ENCODE data around the gene FDPS. TPM values are rescaled to one million over a fixed set of nuclear protein-coding genes. Genes with fewer than 3 reads are reported as not detected.

FDPS gene
- total RNA-seq, 6 donors from 2014 or later = 129 to 256 (median 179) TPM

DNA sequence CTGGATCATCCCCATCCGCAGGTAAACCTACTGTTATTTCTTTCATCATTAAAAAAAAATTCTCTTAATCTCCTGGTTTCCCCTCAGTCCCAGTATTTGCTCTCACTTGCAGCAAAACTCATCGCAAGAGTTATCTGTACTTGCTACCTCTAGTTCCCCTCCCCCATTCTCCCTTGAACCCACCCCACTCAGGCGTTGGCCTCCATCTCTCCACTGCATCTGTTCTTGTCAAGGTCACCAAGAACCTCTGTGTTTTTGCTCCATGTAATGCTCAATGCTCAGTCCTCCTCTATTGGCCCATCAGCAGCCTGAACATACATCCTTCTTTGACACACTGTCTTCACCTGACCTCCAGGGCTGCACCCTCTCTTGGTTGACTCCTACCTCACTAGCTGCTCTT is 12.0 kb upstream of the FDPS start:
- Histone ChIP-seq H3K27me3 (peaks cover 0 to 15% (median 7%) of the 10 kb centered on the region in 4 donors), H3K27ac (no peak overlapping the region), H3K36me3 (no peaks in the 10 kb centered on the region), H3K9me3 (no peaks in the 10 kb centered on the region), H3K4me1 (peaks cover 0 to 10% (median 7%) of the 10 kb centered on the region in 4 donors), H3K4me3 (no peak overlapping the region)
- 84 to 89% methylated on average over 3 of the region's 3 CpGs for WGBS, 2 donors
- no peak for ATAC-seq (ENCODE audit: low FRiP score in 2 of 2)
- no peak for TF ChIP-seq POLR2AphosphoS5 (IDR thresholded peaks at IDR 0.05)
- TF ChIP-seq POLR2A (IDR thresholded peaks at IDR 0.05) = no peak
- no peak for TF ChIP-seq EP300 (IDR thresholded peaks at IDR 0.05)
- TF ChIP-seq, protein P1, sequence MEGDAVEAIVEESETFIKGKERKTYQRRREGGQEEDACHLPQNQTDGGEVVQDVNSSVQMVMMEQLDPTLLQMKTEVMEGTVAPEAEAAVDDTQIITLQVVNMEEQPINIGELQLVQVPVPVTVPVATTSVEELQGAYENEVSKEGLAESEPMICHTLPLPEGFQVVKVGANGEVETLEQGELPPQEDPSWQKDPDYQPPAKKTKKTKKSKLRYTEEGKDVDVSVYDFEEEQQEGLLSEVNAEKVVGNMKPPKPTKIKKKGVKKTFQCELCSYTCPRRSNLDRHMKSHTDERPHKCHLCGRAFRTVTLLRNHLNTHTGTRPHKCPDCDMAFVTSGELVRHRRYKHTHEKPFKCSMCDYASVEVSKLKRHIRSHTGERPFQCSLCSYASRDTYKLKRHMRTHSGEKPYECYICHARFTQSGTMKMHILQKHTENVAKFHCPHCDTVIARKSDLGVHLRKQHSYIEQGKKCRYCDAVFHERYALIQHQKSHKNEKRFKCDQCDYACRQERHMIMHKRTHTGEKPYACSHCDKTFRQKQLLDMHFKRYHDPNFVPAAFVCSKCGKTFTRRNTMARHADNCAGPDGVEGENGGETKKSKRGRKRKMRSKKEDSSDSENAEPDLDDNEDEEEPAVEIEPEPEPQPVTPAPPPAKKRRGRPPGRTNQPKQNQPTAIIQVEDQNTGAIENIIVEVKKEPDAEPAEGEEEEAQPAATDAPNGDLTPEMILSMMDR (IDR thresholded peaks at IDR 0.05) = no peak
- no peak for DNase-seq

DNA sequence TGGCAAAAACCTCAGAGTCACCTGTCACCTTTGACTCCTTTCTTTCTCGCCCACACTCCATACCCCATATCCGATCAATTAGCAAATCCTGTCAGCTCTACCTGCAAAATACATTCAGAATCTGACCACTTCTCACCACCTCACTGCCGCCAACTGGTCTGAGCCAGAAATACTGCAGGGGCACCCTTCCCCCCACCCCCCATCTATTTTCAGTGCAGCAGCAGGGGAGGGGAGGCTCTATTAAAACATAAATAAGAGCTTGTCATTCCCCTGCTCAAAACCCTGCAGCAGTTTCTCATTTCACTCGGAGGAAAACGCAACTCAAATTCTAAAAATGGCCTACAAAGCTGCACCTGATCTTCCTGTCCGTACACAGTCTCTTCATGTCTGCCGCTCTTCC is 11.3 kb upstream of the FDPS start:
- WGBS, 2 donors = 70 to 77% methylated on average over 7 of the region's 7 CpGs
- no peak for DNase-seq
- no peak for ATAC-seq (ENCODE audit: low FRiP score in 2 of 2)
- Histone ChIP-seq H3K27ac (no peak overlapping the region), H3K4me3 (no peak overlapping the region), H3K36me3 (no peaks in the 10 kb centered on the region), H3K9me3 (no peaks in the 10 kb centered on the region), H3K4me1 (peaks cover 0 to 10% (median 7%) of the 10 kb centered on the region in 4 donors), H3K27me3 (peaks cover 0 to 15% (median 7%) of the 10 kb centered on the region in 4 donors)
- TF ChIP-seq EP300 (IDR thresholded peaks at IDR 0.05) (no peak), POLR2AphosphoS5 (IDR thresholded peaks at IDR 0.05) (no peak), POLR2A (IDR thresholded peaks at IDR 0.05) (no peak)
- TF ChIP-seq, protein P1 (IDR thresholded peaks at IDR 0.05) = no peak

DNA sequence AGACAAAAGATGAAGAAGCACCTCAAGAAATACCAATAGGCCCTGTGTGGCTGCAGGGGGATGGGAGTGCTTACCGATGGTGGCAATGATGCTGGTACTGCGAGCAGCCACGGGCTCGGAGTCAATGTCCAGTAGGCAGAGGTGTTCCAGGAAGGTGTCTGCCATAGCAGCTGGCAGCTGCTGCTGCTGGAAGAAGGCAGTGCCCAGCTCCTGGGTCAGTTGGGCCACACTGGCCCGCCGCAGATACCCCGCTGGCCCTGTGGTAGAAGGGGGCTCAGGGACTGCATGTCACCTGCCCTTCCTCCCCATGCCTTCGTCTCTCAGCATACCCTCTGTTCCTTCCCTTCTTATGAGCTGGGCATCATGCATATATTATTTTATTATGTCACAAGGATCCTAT is 8.6 kb upstream of the FDPS start:
- peaks cover 0 to 6% (median 6%) of the 10 kb centered on the region in 4 donors for H3K4me1 ChIP-seq
- 89 to 92% methylated on average over 8 of the region's 8 CpGs for WGBS, 2 donors
- ATAC-seq (ENCODE audit: low FRiP score in 2 of 2) = no peak

DNA sequence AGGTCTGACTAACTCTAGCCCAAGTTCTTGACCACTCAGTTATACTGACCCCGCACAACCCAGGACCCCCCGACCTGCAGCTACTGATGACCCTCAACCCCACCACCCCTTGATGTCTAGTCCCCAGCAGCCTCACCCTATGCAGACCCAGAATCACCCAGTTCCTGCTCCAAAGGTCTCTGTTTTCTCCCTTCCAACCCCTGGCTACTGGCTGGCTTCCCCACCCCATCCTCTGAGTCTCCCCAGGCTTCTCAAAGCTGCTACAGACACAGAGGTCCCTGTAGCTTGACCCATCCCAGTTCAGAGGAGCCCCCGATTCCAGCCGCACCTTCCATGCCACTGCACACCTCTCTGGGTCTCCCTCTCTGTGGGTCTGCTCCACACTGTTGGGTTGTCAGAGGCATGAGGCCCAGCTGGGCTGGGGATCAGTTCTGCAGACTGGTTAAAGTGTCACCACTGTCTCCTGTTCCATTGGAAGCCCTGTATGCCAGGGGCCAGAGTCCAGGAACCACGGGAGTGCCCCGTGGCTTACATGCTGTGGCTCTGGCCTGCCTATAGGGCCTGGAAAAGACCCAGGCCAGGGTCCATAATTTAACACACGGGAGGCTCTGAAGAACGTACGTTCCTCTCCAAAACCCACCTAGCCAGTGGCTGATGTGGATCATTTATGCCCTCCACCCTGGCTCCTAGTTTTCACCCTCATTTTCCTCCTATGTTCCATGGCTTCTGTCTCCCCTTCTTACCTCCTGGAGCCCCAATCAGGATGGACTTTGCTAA is 7.9 kb upstream of the FDPS start:
- no peak for DNase-seq
- no peak for ATAC-seq (ENCODE audit: low FRiP score in 2 of 2)
- H3K27ac ChIP-seq = no peak overlapping the region
- no peaks in the 10 kb centered on the region for H3K36me3 ChIP-seq
- TF ChIP-seq POLR2AphosphoS5 (IDR thresholded peaks at IDR 0.05) = no peak
- no peak for TF ChIP-seq POLR2A (IDR thresholded peaks at IDR 0.05)
- TF ChIP-seq EP300 (IDR thresholded peaks at IDR 0.05) = no peak
- TF ChIP-seq, protein P1 (IDR thresholded peaks at IDR 0.05) = no peak
- peaks cover 0 to 2% (median under 1%) of the 10 kb centered on the region in 4 donors for H3K27me3 ChIP-seq
- no peak overlapping the region for H3K4me3 ChIP-seq
- no peaks in the 10 kb centered on the region for H3K4me1 ChIP-seq
- 91% methylated on average over 7 to 9 of the region's 9 CpGs for WGBS, 2 donors
- no peaks in the 10 kb centered on the region for H3K9me3 ChIP-seq

More for the DNA sequence above, 8.6 kb upstream of the FDPS start:
- peak in 1 of 2 donors; percentile 55 for DNase-seq
- no peak overlapping the region for H3K27ac ChIP-seq
- TF ChIP-seq, protein P1 (IDR thresholded peaks at IDR 0.05) = no peak
- TF ChIP-seq POLR2A (IDR thresholded peaks at IDR 0.05) (no peak), POLR2AphosphoS5 (IDR thresholded peaks at IDR 0.05) (no peak), EP300 (IDR thresholded peaks at IDR 0.05) (no peak)
- H3K36me3 ChIP-seq = no peaks in the 10 kb centered on the region
- no peak overlapping the region for H3K4me3 ChIP-seq
- H3K27me3 ChIP-seq = peaks cover 0 to 9% (median 4%) of the 10 kb centered on the region in 4 donors
- H3K9me3 ChIP-seq = no peaks in the 10 kb centered on the region

All from upper lobe of left lung (tissue), 6 donors.